ENCODE results near the gene KCNN3.

- TF ChIP-seq ARID5B (CRISPR knock-in tag; IDR thresholded peaks at IDR 0.05) (no peak), CHD4 (IDR thresholded peaks at IDR 0.05; ENCODE audit: borderline replicate concordance, low read length) (no peak), POLR2A (IDR thresholded peaks at IDR 0.05; ENCODE audit: insufficient read depth in 1 of 2, low read depth in 2 of 2, low read length in 2 of 2) (no peak), TGIF2 (CRISPR knock-in tag; IDR thresholded peaks at IDR 0.05) (no peak), MXD4 (CRISPR knock-in tag; IDR thresholded peaks at IDR 0.05) (no peak), ZBTB49 (CRISPR knock-in tag; IDR thresholded peaks at IDR 0.05; ENCODE audit: borderline replicate concordance) (no peak), ZNF761 (CRISPR knock-in tag; conservative IDR thresholded peaks at IDR 0.05) (no peak), MAZ (IDR thresholded peaks at IDR 0.05; ENCODE audit: borderline replicate concordance, low read depth, low read length) (no peak), MAZ (CRISPR knock-in tag; IDR thresholded peaks at IDR 0.05; ENCODE audit: low read depth) (no peak), REPIN1 (CRISPR knock-in tag; IDR thresholded peaks at IDR 0.05; ENCODE audit: borderline replicate concordance, low read depth) (no peak)
These were observed 68.7 kb downstream of the KCNN3 start for GRCh38 chr1:154801234-154802011.

All from HepG2 (cell line).